Erythroblast (primary cell): Measurements from ENCODE around the gene KRT76.

Experiments used
- GATA1 ChIP-seq: IDR thresholded peaks from 2 replicates; pipeline ENCODE4 v1.6.1; 2011; ENCODE audit warnings: low read depth, mild to moderate bottlenecking, control low read depth, low read length, moderate library complexity
- POLR2A ChIP-seq: IDR thresholded peaks from 2 replicates; pipeline ENCODE4 v1.6.1; 2011; ENCODE audit warnings: mild to moderate bottlenecking, low read length

DNA sequence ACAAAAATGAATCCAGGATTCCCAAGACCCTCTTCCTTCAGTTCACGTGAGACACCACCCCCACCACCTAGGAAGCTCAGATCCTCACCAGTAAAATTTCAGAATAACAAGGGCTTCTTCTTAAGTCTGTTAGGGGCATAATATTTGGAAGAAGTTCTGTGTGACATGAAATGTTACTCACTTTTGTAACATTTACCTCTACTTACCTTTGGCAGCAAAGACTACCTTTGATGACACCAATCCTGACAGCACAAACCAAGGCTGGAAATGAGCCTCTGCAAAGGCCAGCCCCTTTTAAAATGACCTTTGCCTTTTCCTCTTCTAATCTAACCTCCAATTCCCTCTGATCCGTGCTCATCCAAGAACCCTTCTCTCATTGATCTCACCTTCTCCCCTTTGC, 54.5 kb downstream of the KRT76 start:
- TF ChIP-seq POLR2A, result no peak
- TF ChIP-seq GATA1, result no peak
